Stimulated activated CD8-positive, alpha-beta memory T cell treated with anti-CD3 and anti-CD28 coated beads, Interleukin-15, amount 100 ng/mL, for 48 hours (primary cell): ENCODE data around the gene LPAR4.
"Not testable (repeated sequence)": the region's sequence is repeated elsewhere in the genome, so short reads cannot be mapped to it uniquely, and the experiment has no call there.

ENCODE experiments used
- DNase-seq, 2 donors: peaks; one replicate each; pipeline ENCODE4 v3.0.0-alpha.2; 2020; ENCODE audit warnings: low read depth in 2 of 2

LPAR4 gene, protein sequence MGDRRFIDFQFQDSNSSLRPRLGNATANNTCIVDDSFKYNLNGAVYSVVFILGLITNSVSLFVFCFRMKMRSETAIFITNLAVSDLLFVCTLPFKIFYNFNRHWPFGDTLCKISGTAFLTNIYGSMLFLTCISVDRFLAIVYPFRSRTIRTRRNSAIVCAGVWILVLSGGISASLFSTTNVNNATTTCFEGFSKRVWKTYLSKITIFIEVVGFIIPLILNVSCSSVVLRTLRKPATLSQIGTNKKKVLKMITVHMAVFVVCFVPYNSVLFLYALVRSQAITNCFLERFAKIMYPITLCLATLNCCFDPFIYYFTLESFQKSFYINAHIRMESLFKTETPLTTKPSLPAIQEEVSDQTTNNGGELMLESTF

GRCh38 chrX:78747489-78747888 is at the start of gene LPAR4:
Gene LPAR4, plus strand, starts transcription at chrX:78747720. Its CDS starts 7,150 bp downstream, at chrX:78754870.
- DNase-seq: no peak

GRCh38 chrX:78706071-78706470 is 41.4 kb upstream of the LPAR4 start:
- no peak for DNase-seq

DNA sequence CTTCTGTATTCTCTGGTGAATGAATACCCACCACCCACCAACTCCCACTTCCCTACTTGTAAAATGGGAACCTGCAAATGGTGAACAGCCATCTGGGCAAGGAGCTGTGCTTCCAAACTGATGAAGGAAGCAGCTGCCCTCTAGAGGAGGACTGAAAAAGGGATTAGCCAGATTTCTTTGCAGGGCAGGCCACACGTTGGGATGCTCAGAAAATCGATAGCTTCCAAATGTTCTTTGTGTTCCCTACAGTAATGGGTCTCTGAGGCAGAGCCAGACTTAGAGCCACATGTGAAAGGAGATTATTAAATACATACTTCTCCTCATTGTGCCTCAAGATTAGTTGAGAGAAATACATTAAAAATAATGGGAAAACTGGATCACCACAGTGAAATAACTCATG is 39.3 kb upstream of the LPAR4 start:
- no peak for DNase-seq

DNA sequence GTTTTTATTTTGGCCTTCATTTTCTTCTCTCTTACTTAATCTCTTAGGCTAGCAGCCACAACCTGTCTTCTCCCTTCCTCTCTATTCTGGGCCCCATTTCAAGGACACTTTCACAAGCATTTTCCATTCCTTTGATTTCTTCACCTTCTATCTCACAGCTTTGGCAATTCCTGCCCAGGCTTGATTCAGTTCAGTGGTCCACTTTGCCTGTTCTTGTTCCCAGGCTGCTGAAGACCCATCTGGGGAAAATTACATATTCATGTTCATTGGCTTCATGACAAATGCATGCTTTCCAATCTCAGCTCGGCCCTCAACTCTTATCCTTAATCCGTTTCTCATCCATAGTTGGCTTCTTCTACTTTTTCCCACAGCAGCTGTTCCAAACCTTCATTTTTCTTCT is 38.7 kb upstream of the LPAR4 start:
- no peak for DNase-seq

DNA sequence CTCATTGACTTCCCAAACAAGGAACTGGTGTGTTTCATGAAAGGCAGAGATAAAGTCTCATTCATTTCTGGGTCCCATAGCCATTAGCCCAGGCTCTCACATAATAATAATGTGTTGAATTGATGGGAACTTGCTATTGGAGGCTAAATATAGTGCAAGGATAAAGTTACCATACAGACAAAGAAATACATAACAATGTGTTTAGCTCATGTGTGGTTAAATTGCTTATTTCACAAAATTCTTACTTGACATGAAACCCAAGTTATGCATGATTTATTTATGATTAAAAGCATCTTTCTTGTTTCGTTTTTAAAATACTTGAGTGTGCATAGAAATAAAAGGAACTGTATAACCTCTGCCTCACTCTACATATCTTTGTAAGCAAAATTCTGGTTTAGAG is 37.3 kb upstream of the LPAR4 start:
- no peak for DNase-seq

DNA sequence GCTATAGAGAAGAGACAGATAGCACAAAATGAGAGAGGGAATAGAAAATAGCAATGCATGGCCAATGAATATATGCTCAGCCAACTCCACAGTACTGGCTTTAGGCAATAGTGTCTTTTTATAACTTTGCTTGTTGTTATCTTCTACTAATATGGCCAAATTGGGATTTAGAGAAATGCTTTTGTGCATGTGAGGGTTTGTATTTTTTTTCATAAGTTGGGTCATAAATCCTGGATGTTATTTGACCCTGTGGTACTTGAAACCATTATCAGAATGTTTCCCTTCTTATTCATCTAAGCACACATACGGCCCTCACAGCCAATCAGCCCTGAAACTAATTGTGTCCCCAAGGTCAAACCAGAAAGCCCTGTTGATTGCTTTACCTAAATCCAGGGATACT is 35.2 kb upstream of the LPAR4 start:
- no peak for DNase-seq

- no peak for DNase-seq
Measured at GRCh38 chrX:78725287-78725686, 22.2 kb upstream of the LPAR4 start.

GRCh38 chrX:78746496-78746895 is 1.0 kb upstream of the LPAR4 start:
- no peak for DNase-seq

GRCh38 chrX:78747971-78748370 is 451 bp downstream of the LPAR4 start:
- no peak for DNase-seq

GRCh38 chrX:78748846-78749245 is 1.3 kb downstream of the LPAR4 start:
- DNase-seq: no peak

GRCh38 chrX:78753571-78753970 is 6.1 kb downstream of the LPAR4 start:
- DNase-seq: no peak

DNA sequence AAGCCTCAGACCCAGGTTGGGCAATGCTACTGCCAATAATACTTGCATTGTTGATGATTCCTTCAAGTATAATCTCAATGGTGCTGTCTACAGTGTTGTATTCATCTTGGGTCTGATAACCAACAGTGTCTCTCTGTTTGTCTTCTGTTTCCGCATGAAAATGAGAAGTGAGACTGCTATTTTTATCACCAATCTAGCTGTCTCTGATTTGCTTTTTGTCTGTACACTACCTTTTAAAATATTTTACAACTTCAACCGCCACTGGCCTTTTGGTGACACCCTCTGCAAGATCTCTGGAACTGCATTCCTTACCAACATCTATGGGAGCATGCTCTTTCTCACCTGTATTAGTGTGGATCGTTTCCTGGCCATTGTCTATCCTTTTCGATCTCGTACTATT is 7.4 kb downstream of the LPAR4 start:
- DNase-seq: no peak

GRCh38 chrX:78759081-78759480 is 11.6 kb downstream of the LPAR4 start:
- no peak for DNase-seq

DNA sequence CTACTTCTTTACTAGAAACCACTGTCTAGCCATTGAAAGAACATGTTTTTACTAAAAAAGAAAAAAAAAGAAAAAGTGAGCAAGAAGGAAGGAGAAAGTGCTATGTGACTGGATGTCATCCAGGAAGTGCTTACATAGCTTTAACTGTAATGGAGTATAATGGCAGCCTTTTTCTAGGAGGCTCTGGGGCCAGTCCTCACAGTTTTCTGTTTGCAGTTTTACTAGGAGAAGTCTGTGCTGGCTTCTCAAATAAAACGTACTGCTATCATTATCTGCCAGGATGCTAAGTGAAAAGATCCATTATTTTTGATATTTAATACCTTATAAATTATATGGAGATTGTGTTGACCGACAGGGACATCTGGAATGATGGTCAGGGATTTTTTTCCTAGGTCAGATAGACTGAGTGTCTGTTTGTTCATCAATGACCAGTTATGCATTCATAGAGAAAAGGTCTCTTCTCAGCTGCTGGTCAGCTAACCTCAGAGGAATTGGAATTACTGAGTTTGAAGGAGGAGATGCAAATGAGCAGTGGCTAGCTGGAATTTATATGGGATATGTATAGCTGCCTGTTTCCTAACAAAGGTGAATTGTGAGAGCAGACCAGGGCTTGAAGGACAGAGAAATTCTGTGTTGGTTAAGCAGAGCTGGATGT is 21.7 kb downstream of the LPAR4 start:
- no peak for DNase-seq

- DNase-seq: no peak
Measured at GRCh38 chrX:78769946-78770345, 22.4 kb downstream of the LPAR4 start.

- DNase-seq: no peak
Measured at GRCh38 chrX:78796916-78797315, 49.4 kb downstream of the LPAR4 start.

DNA sequence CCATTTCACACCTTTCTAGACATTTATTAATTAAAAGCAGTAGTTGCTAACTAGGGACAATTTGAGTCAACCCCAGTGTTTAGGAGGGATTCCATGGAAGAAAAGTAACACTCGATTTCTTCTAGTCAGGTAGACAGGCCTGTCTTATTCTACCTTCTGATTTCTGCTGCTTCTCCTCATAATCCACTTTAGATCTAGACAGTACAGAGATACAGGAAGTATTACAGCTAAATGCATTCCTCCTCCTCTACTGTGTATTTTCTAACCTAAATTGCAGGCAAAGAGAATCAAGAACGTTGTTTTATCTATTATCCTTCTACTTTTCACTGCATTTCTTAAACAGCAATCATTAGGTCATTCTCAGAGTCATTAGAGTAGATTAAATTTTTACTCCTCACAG is 52.6 kb downstream of the LPAR4 start:
- DNase-seq: no peak

DNA sequence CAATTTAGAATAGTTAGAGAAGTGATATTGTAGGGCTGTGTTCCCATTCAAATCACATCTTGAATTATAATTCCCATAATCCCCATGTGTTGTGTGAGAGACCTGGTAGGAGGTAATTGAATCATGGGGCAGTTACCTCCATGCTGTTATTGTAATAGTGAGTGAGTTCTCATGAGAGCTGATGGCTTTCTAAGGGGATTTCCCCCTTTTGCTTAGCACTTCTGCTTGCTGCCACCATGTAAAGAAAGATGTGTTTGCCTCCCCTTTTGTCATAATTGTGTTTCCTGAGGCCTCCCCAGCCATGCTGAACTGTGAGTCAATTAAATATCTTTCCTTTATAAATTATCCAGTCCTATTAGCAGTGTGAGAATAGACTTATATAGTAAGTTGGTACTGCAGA is 53.2 kb downstream of the LPAR4 start:
- no peak for DNase-seq

DNA sequence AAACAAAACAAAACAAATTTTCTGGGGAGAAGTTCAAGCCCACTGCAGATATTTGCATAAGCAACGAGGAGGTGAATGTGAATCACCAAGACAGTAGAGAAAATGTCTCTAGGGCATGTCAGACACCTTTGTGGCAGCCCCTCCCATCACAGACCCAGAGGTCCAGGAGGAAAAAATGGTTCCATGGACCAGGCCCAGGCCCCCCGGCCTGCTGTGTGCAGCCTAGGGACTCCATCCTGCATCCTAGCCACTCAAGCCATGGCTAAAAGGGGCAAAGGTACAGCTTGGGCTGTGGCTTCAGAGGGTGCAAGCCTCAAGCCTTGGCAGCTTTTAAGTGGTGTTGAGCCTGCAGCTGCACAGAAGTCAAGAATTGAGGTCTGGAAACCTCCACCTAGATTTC is 54.0 kb downstream of the LPAR4 start:
- no peak for DNase-seq

- not testable (repeated sequence) for DNase-seq
Measured at GRCh38 chrX:78802526-78802925, 55.0 kb downstream of the LPAR4 start.
